Head of caudate nucleus (tissue), 42 donors: ENCODE data around the gene BBC3.

Experiments used
- DNase-seq, 42 donors: peaks; one replicate each; pipeline versions ENCODE4 v3.0.0 to v3.0.0-alpha.2; 2020 to 2021; ENCODE audit warnings: mixed read lengths in 7 of 42
- intact Hi-C: fragments of 100-400 bp; cut with DNase I; formaldehyde crosslinking; loops from one replicate; pipeline ENCODE4 v1.15.0; 2022

The BBC3 gene

GRCh38 chr19:47239610-47240296 is 8.8 kb upstream of the BBC3 start:
- intact Hi-C loops: loop anchor here (5.0 kb wide), 1 partner anchor 92 kb away; no protein-coding TSS in a partner anchor
- peak; percentile 71 to 94 (median 89) for DNase-seq

GRCh38 chr19:47239152-47239551 is 8.2 kb upstream of the BBC3 start:
- DNase-seq: no peak
- intact Hi-C loops: no loop called here

DNA sequence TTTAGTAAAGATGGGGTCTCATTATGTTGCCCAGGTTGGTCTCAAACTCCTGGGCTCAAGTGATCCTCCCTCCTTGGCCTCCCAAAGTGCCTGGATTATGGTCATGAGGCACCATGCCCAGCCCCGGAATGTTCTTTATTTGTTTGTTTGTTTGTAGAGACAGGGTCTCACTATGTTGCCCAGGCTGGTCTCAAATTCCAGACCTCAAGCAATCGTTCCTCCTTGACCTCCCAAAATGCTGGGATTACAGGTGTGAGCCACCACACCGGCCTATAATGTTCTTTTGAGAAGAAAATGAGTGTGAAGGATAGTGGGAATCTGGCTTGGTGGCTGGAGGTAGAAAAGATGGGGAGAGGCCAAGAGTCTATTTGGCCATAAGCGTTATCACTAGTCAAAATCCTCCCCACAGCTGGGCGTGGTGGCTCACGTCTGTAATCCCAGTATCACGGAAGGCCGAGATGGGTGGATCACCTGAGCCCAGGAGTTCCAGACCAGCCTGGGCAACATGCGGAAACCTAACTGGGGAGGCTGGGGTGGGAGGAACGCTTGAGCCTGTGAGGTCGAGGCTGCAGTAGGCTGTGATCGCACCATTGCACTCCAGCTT is 5.2 kb upstream of the BBC3 start:
- intact Hi-C loops: no loop called here
- no peak for DNase-seq

DNA sequence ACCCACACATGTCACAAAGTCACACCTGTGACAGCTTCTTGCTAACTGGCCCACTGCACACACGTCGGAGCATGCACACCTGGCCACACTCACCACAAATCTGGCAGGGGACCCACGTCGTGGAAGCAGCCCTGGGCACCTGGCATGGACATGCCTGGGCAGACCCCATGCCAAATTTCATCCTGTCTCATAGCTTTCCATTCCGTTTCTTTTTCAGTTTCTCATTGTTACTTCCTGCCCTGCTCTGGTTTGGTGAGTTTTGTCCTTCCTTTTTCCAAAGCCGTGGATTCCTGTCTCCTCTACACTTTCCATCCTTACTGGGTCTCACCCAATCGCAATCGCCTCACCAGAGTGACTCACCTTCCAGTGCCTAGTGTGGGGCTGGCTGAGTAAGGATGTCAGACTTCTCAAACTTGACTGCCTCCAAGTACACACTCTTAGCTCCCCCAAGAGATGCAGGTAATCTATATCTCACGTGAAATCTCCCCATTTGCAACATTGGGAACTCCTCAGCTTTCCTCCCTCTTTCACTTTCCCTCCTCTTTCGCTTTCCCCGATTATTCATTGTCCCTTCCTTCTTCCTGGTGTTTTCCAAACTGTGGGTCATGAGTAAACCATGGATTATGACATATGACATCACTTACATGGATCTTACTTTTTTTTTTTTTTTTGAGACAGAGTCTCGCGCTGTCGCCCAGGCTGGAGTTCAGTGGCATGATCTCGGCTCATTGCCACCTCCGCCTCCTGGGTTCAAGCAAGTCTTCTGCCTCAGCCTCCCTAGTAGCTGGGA is 1.6 kb upstream of the BBC3 start:
- peak in 1 of 42 donors; percentile 54 for DNase-seq
- intact Hi-C loops: no loop called here

GRCh38 chr19:47231215-47232054 is 436 bp upstream of the BBC3 start:
- peak; percentile 65 to 93 (median 85) for DNase-seq
- intact Hi-C loops: no loop called here

- intact Hi-C loops: no loop called here
- peak in 36 of 42 donors; percentile 28 to 79 (median 59) for DNase-seq
Observed at GRCh38 chr19:47230054-47230920, 712 bp downstream of the BBC3 start.

DNA sequence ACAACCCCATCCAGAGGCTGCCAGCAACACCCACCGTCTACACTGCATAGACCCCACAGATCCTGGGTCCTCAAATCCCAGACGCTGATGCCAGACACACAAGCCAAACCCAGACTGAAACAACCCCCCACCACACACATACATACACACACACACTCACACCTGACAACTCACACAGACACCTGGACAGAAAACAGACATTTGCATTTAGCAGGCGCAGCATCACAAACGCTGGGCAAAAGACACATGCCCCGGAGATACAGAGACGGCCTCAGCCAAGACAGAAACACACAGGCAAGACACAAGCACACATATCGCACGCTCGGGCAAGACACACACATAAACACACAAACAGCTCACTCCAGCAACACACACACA is 1.3 kb downstream of the BBC3 start:
- intact Hi-C loops: no loop called here
- peak in 4 of 42 donors; percentile 20 to 36 (median 24) for DNase-seq

DNA sequence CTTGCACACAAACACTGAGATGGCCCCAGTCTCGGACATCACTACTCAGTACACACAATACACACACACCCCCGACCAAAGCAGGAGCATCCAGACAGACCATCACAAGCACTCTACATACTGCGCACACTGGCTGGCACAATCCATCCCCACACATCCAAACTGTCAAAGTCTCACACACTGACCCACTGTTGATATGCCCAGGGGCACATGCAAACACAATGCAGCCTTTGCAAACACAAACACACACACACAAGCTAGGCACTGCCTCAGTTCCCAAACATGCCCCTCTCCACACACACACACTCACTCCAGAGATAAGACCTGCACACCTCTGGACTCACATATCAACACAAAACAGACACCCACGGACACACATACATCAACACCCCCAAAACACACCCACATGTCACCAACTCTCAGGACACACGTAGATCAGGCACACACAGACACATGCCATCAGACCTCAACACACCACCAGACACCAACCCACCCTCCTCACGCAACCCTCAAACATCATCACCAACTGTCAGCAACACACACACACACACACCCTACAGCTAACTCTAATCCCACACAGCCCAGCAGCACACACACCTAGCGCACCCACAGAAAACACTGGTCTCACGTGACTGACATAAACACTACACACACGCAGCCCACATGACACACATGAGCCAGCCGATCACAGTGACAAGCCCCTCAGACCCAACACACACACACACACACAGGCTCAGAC is 1.9 kb downstream of the BBC3 start:
- intact Hi-C loops: no loop called here
- DNase-seq: peak in 8 of 42 donors; percentile 7 to 38 (median 22)

GRCh38 chr19:47228168-47228936 is 2.6 kb downstream of the BBC3 start:
- DNase-seq: peak in 5 of 42 donors; percentile 12 to 50 (median 32)
- intact Hi-C loops: no loop called here

DNA sequence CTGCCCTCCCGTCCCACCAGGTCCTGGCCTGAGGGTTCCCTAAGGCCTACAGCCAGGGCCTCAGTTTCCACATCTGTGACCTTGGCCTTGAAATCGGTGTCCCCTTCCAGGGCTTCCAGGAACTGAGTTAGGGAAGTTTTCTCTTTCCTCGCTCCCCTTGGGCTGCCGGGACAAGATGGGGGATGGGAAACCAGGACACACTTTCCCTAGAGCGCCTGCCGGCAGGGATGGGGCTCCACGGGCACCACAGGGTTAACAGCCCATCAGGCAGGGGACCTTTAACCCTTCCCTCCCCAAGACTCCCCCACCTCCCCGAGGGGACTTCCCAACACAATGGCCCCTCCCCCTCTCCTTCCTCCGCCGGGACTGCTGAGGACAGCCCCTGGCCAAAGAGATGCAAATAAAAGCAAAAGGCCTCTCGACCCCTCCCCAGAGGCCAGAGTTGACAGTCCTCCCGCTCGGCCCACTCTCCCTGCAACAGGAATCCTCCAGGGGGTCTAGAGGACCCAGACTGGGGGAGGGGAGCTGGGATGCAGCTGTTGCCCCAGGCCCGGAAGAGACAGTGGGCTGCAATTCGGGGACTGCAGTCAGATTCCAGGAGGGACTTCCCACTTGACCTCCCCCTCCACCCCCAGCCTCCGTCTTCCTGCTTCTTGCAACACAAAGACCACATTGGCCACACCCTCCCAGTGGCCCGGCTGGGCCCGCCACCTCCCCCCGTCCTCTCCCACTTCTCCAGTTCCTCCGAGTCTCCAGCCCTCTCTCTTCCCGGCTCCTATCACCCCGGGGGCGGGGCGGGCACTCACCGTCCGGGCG is 3.4 kb downstream of the BBC3 start:
- intact Hi-C loops: no loop called here
- DNase-seq: peak in 37 of 42 donors; percentile 29 to 80 (median 54)

- intact Hi-C loops: no loop called here
- peak in 37 of 42 donors; percentile 29 to 80 (median 56) for DNase-seq
Observed at GRCh38 chr19:47226426-47227351, 4.3 kb downstream of the BBC3 start.

DNA sequence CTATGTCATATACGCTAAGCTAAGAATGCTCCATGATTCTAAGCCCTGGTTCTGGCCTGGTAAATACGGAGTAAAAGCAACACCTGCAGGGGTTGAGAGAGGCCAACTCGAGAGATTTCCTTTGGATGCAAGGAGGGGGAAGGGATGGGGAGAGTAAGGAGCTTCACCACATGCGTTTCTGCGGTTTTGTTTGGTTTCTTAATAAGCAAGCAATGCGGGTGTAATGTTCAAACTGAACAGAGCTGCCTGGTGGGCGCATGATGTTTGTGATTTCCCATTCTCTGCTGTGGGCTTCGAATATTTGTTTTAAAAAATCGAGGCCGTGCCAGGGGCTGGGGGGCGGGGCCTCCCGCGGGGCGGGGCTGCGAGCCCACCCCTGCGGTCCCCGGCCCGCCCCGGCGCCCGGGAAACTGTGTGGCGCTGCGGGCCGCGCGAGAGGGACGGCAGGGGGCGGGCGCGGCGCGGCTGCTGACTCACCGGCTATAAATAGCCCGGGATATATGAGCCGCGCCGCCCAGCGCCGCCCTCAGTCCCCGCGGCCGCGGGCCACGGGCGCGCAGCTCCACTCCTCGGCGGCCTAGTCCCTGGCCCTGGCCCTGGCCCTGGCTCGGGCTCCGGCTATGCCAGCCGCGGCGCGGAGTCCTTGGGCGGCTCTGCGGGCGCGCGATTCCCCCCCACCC is 5.1 kb downstream of the BBC3 start:
- peak; percentile 70 to 96 (median 91) for DNase-seq
- intact Hi-C loops: no loop called here

DNA sequence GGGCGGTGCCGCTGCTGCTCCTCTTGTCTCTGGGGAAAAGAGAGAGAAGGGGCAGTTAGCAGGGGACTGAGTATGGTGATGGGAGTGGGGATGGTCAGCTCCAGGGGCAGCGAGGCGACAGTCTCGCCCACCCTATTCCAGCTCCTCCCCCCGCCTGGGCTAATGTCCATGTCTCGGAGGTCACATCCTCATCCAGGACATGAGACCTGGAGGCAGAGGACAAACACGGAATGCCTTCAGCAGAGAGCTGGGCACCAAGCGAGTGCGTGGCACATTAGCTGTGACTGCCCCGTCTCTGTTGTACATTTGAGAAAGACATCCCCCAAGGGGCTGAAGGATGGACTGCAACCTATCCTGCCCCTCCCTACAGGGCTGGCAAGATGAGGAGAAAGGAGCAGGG is 9.1 kb downstream of the BBC3 start:
- intact Hi-C loops: no loop called here
- no peak for DNase-seq

DNA sequence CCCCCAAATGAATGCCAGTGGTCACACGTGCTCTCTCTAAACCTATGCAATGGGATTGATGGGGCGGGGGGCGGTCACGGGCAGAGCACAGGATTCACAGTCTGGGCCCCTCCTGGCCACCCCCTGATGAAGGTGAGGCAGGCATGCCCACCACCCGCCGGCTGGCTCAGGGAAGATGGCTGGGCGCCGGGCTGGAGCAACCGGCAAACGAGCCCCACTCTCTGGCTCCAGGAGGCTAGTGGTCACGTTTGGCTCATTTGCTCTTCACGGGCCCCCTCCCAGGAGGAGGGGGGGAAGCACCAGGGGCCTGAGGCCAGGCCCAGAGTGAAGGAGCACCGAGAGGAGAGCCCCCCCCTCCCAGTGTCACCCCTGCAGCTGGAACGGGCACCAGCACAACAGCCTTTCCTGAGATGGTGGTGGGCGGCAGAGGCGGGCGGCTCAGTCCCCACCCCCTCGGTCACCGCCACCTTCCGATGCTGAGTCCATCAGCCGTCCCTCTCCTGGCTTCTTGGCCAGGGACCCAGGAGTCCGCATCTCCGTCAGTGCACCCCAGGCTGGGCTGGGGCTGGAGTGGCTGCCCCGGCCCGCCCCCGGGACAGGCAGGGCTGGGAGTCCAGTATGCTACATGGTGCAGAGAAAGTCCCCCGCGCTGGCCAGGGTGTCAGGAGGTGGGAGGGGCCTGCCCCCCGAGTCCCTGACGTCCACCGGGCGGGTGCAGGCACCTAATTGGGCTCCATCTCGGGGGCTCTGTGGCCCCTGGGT is 9.7 kb downstream of the BBC3 start:
- intact Hi-C loops: no loop called here
- no peak for DNase-seq
